CD4-positive, alpha-beta T cell treated with Interferon gamma for 1 hour (primary cell): ENCODE data around the gene NMNAT2.
"Not testable (repeated sequence)": the region's sequence is repeated elsewhere in the genome, so short reads cannot be mapped to it uniquely, and the experiment has no call there.

Experiments
- DNase-seq: peaks from one replicate; pipeline ENCODE4 v3.0.0-alpha.2; 2020

The NMNAT2 gene

DNA sequence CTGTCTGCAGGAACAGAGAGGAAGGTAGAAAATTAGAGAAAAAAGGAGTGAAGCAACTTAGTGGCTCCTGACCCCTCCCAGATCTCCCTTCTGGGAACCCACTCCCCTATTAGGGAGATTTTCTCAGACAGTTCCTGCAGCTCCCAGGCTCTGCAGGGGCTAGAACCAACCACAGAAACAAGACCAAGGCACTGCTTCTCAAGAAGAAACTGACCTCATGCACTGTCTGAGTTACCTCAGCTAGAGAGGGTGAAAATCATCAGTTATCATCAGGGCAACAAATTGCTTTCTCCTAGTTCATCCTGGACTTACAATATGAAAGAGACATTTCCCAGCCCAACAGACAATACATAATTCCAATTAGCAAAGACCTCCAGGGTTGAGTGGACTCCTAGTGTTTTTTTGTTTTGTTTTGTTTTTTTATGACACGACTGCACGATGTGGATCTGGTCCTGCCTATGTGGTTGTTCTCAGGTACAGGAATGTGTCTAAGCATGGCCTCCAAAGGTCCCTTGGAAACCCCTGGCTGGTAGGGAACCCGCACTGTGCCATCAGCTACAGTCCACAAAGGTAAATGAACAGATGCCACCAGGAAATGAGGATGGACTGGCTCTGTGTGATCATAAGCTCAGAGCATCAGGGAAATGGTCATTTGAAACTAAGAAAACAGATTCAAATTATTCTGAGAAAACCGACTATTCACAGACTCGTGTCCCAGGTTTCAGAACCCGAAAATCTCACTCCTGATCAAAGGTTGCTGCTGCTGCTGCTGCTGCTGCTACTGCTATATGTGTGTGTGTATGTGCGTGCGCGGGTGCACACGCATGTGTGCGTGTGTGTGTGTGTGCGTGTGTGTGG is 166.8 kb downstream of the NMNAT2 start:
- DNase-seq: no peak

DNA sequence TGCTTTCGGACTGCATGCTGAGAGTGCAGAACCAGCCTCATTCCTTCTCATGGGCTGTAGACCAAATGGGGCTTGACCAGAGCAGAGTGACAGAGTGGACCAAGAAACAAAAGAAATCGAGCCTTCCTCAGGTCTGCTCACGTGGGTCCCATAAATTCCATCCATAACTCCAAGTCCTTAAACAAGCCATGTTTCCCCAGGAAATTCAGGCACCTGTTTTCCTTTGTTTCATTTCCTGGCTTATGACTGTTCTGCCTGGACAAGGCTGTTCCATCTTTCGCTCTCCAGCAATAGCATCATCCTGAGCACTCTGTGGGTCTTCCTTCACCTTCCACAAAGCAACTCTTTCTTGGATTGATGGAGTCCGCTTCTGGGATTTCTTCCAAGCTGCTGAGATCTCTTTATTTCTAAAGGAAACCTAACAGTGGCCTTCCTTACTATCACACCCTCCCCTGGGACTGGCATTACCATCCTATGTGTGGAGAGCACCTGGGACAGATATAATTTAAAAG is 168.2 kb downstream of the NMNAT2 start:
- no peak for DNase-seq

DNA sequence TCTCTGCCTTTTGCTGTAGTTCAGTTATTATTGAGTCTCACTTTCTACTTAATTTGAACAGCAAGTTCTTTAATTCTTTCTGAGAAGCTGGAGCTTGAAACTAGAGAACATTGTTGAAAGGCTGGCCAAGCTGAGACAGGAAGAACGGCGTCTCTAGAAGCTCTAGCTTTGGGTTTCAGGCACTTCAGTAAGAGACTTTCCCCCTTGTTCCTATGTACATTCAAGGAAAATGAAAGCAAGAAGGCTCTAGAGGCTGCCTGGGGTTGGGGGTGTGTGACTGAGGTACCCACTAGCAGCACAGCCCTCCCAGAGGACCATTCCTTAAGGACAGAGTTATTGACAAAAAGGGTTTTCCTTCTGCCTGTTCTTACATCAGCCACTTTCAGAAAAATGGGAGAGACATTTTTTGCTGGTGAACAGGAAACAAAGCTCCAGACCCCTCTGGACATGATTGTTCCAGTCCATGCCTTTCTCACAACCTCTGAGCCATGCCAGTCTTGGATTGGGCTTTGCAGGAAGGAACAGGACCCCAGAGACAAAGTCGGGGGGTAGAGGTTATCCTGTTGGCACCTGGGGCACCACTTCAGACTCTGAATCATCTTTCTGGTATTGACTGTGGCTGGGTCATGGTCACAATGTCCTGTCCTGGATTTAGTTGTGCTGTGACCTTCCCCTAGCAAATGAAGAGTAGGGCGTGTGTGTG is 169.0 kb downstream of the NMNAT2 start:
- DNase-seq: no peak

DNA sequence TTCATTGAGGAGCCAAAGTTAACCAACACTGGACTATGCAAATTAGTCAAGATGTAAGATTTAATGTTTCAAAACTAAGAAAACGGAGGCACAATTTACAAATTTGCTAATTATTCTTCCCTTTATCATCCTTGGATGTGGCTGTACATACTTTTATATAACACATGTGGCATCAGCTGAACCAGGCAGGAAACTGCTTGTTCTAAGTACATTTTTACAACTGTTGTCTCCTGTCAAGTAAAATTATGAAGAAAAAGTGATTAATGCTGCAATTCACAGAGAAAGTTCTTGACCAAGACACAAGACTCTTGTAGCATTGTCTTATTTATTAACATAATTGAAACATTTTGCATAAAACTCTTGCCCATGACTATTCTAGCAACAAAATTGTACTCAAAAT is 170.2 kb downstream of the NMNAT2 start:
- no peak for DNase-seq

DNA sequence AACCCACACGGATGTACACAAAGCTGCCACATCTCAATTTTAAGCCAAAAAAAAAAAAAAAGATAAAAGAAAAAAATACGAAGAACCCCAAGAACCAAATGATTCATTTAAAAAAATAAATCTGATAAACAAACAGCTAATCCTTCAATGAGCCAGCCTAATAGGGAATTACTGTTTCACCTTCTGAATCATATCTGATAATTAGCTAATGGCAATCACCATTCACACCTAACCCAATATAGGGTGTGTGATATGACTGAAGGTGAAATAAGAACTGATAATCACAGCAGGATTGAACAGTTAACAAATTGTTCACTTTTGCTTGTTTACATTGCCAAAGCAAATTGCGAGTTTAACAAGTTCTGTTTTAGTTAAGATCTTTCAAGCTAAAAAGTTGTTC is 170.7 kb downstream of the NMNAT2 start:
- DNase-seq: no peak

DNA sequence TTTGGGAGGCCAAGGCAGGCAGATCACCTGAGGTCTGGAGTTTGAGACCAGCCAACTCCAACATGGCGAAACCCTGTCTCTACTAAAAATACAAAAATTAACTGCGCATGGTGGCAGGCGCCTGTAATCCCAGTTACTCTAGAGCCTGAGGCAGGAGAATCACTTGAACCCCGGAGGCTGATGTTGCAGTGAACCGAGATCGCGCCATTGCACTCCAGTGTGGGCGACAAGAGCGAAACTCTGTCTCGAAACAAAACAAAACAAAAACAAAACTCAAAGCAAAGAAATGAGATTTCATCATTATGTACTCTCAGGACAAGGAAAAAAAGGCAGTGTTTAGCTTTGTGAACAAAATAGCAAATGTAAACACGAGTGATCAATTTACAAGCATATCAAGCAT is 171.1 kb downstream of the NMNAT2 start:
- no peak for DNase-seq

DNA sequence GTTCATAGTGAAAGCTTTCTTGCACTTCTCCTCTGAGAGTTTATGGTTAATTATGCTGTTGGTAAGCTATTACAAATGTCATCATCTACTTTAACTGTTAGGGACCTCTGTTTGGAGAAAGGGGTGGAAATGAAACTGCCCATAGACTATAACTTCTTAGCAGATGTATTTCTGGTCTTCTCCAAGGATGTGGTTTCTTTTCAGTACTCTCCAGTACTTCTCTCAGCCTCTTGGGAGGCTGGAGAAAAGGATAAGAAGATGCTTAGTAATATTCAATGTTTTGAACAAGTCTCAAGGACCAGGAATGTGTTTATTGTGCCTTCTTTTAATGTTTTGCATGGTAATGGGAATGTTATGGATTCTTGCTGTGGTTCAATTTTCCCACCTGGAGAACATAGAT is 171.7 kb downstream of the NMNAT2 start:
- no peak for DNase-seq

DNA sequence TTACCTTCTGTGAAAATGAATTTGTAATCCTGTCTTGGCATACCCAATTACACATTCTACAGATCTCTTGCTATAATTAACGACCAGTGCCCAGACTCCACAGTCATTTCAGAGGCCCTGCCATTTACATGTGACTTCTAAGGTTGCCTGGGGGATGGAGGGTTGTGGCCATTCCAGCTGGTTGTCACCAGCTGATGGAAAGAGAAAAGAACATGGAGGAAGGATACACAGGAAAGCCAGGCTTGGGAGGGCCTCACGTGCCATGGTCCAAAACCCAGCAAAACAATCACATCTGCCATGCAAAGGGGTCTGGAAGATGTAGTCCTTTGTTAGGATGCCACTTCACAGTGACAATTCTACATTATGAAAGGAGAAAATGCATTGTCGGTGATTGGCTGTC is 172.8 kb downstream of the NMNAT2 start:
- DNase-seq: no peak

DNA sequence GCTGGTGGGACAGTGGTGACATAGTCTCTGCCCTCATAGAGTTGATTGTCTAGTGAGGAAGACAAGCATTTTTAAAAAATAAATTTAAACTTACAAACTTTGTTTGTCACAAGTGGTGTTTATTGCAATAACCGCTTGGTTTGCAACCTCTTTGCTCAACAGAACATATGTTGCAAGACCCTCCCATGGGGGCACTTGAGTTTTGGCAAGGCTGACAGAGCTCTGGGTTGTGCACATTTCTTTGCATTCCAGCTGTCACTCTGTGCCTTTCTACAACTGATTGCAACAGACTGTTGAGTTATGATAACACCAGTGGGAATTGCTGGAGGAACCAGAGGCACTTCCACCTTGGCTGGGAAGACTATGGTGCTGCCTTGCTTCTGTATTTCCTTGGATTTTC is 173.7 kb downstream of the NMNAT2 start:
- DNase-seq: no peak

DNA sequence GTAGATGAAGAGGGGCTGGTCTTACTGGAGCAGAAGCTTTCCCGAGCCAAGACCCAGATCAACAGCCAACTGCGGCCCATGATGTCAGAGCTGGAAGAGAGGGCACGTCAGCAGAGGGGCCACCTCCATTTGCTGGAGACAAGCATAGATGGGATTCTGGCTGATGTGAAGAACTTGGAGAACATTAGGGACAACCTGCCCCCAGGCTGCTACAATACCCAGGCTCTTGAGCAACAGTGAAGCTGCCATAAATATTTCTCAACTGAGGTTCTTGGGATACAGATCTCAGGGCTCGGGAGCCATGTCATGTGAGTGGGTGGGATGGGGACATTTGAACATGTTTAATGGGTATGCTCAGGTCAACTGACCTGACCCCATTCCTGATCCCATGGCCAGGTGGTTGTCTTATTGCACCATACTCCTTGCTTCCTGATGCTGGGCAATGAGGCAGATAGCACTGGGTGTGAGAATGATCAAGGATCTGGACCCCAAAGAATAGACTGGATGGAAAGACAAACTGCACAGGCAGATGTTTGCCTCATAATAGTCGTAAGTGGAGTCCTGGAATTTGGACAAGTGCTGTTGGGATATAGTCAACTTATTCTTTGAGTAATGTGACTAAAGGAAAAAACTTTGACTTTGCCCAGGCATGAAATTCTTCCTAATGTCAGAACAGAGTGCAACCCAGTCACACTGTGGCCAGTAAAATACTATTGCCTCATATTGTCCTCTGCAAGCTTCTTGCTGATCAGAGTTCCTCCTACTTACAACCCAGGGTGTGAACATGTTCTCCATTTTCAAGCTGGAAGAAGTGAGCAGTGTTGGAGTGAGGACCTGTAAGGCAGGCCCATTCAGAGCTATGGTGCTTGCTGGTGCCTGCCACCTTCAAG is 174.8 kb downstream of the NMNAT2 start:
- DNase-seq: no peak

DNA sequence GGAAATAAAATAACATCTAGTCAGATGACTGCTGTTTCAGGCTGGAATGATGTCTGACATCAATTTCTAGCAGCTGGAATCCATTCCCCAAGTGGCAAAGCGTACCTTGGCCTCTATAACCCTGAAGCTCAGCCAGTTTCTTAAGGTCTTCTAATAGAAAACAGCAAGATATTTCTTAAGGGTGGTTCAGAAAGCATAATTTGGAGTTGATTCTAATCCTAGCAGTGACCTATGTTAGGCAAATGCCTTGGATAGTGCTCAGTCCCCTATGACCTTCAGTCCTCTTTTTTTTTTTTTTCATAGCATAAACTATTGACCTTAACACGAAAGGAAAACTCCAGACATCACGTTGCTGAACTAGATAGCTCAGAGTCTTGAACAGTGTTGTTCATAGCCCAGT is 175.6 kb downstream of the NMNAT2 start:
- no peak for DNase-seq

DNA sequence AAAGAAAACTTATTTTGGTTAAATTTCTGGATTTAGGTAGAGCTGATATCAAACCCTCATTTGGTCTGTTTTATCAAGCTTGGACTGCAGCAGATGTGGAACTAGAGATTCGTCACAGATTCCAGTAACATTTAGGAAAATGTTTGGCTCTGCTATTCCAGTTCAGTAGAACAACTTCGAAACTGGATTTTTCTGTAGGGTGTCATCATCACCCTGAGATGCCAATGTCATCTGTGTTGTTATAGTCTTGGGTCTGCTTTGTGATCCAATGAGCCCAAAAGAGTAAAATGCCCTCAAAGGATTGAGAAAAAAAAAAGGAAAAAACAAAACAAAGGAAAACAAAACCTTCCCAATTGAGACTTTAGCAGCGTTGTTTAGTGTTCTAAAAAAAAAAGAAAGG is 176.7 kb downstream of the NMNAT2 start:
- DNase-seq: no peak

DNA sequence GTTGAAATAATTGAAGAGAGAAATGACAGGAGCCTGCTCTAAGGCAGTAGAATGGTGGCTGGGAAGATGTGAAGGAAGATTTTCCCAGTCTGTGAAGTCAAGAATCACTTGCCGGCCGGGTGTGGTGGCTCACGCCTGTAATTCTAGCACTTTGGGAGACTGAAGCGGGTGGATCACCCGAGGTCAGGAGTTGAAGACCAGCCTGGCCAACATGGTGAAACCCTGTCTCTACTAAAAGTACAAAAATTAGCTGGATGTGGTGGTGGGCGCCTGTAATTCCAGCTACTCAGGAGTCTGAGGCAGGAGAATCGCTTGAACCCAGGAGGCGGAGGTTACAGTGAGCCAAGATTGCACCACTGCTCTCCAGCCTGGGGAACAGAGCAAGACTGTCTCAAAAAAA is 177.3 kb downstream of the NMNAT2 start:
- DNase-seq: not testable (repeated sequence)

DNA sequence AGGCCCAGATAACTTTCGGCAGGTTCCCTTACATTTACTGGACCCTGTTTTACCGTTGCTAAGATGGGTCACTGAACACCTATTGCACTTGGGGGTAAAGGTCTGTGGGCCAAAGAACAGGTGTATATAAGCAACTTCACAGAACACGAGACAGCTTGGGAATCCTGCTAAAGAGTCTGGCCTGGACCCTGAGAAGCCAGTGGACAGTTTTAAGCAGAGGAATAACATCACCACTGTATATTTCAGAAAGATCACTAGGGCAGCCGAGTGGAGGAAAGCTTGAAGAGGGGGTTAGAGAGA is 177.7 kb downstream of the NMNAT2 start:
- DNase-seq: no peak

DNA sequence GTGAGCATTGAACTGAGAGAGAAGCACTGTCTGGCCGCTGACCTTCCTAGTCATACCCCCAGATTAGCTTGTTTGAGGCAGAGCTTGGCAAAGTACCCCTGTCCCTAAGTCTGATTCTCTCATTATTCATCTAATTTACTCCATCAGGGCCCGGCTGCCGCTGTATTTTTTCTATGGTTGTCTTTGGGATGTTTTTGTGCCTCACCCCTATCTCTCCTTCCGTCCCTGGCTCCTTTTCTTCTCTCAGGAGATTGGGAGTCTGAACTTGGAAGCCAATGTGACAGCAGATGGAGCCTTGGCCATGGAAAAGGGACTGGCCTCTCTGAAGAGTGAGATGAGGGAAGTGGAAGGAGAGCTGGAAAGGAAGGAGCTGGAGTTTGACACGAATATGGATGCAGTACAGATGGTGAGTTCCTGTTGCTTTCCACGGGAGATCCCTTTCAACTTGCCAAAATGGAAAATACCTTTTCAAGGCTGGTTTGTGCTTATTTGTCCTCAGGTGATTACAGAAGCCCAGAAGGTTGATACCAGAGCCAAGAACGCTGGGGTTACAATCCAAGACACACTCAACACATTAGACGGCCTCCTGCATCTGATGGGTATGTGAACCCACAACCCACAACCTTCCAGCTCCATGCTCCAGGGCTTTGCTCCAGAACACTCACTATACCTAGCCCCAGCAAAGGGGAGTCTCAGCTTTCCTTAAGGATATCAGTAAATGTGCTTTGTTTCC is 178.2 kb downstream of the NMNAT2 start:
- no peak for DNase-seq

DNA sequence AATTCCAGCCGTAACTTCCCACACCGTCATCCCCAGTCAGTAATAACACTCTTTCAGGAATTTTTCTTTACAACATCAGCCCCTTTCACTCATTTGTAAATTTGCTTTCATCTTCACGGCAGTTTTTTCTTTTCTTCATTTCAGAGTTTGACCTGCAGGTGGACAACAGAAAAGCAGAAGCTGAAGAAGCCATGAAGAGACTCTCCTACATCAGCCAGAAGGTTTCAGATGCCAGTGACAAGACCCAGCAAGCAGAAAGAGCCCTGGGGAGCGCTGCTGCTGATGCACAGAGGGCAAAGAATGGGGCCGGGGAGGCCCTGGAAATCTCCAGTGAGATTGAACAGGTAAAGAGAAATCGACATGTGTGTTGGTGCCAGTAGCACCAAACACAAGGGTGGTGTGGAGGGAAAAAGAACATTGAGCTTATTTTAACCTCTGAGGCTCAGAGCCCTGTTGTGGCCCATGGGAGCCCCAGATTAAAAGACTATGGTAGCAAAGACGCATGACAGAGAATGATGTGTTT is 178.9 kb downstream of the NMNAT2 start:
- DNase-seq: no peak

DNA sequence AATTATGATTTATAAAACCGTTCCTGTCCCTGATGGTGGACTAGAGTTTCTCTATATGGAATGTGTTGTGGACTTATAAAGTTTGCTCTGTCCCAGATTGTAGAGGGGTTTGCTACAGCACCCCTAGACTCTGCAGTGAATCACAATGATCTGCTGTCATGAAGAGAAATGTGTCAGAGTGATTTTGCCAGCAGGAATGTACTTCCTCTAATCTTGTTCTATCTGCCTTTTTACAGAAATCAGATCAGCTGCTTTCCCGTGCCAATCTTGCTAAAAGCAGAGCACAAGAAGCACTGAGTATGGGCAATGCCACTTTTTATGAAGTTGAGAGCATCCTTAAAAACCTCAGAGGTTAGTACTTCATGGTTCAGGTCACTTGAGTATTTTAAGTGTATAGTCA is 180.1 kb downstream of the NMNAT2 start:
- DNase-seq: no peak

DNA sequence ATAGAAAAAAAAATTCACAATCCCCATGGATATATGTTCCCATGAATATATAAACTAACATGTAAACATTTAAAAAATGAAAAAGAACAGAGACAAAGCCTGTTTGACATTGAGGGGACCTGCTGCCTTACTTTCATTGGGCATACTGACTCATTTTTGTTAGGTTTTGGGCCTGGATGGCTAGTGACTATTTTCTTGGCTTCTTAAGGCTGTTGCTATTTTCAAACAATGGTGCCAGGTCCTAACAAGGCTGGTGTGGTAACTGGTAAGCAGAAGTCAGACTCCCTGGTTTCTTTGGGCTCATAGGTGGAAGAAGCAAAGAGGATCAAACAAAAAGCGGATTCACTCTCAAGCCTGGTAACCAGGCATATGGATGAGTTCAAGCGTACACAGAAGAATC is 181.1 kb downstream of the NMNAT2 start:
- no peak for DNase-seq

DNA sequence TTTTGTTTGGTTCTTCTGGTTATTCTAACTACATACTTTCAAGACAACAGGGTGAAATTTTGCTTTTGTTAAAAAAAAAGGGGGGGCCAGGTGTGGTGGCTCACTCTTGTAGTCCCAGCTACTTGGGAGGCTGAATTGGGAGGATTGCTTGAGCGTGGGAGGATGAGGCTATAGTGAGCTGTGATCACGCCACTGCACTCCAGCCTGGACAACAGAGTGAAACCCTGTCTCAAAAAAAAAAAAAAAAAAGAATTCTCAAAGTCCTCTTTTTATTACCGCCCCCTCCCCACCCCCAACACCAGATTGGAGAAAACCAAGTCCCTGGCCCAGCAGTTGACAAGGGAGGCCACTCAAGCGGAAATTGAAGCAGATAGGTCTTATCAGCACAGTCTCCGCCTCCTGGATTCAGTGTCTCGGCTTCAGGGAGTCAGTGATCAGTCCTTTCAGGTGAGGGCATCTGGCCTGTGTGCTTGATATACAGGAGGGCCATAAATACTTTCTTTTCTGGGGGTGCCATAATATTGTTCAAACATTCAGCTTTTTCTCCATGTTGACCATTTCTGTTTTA is 181.9 kb downstream of the NMNAT2 start:
- DNase-seq: no peak

DNA sequence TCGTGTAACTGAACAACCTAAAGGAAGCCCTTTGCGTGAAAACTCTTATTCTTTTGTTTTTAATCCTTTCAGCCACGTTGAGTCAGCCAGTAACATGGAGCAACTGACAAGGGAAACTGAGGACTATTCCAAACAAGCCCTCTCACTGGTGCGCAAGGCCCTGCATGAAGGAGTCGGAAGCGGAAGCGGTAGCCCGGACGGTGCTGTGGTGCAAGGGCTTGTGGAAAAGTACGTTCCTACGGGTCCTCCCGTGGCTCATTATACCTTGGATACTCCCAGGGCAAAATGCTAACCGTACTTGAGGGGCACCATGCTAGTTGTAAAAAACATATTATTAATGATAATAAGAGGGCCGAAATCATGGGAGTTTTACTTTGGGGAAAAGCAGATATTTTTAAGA is 182.7 kb downstream of the NMNAT2 start:
- no peak for DNase-seq

DNA sequence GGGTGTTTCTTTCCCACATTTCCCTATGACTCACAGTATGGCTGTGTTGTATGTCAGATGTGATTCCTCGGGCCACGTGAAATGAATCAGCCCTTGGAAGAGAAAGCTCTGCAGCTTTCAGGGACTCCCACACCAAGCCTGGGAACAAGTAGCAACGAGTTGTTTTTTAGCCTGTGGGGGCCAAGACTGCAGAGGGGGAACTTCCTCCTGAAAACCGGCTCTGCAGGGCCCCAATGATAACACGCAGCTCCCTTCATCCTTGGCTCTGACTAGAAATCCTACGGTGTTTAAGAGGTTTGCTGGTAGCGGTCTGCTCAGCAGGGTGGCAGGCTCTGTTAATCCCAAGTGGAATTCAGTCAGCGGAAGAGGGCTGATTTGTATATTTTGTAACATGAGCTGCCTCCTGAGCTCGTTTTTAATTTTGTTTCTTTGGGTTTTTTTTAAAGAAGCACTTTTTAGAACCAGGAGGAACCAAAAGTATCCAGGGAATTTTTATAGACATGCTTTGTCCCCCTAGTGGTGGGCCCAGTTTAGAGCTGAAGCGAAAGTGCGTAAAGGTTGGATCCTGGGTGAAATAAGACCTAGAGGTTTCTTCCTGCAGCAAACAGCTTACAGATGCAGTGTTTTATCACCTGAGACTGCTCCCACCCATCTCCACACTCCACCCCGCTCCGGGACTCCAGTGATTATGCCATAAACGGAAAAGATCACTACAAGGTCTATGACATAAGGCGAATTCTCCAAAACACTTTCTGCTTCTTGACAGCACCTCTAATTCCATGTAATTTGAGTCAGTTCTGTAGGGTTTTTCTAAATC is 183.3 kb downstream of the NMNAT2 start:
- no peak for DNase-seq
